Activated gamma-delta T cell treated with Interleukin-2 at 50 U/mL for 16 hours (primary cell): ENCODE data around the gene APOA5.
A peak's percentile ranks its signal among the peaks of the same experiment; 100 is the strongest.

Experiments
- DNase-seq: peaks from one replicate; pipeline ENCODE4 v3.0.0-alpha.2; 2020

APOA5 gene

GRCh38 chr11:116796548-116796947, 4.9 kb upstream of the APOA5 start:
- no peak for DNase-seq

- no peak for DNase-seq
Observed at GRCh38 chr11:116794851-116795250, 3.2 kb upstream of the APOA5 start.

DNA sequence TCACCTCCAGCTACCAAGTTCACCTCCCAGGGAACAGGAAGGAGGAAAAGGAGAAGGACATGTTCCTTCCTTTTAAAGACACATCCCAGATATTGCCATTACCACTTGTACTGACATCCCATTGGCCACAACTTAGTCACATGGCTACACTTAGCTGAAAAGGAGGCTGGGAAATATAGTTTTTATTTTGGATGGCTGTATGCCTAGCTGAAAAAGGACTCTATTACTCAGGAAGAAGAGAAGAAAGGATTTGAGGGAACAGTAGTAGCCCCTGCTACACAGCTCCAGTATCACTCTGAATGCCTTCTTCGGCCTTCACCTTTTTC, 2.1 kb upstream of the APOA5 start:
- no peak for DNase-seq

DNA sequence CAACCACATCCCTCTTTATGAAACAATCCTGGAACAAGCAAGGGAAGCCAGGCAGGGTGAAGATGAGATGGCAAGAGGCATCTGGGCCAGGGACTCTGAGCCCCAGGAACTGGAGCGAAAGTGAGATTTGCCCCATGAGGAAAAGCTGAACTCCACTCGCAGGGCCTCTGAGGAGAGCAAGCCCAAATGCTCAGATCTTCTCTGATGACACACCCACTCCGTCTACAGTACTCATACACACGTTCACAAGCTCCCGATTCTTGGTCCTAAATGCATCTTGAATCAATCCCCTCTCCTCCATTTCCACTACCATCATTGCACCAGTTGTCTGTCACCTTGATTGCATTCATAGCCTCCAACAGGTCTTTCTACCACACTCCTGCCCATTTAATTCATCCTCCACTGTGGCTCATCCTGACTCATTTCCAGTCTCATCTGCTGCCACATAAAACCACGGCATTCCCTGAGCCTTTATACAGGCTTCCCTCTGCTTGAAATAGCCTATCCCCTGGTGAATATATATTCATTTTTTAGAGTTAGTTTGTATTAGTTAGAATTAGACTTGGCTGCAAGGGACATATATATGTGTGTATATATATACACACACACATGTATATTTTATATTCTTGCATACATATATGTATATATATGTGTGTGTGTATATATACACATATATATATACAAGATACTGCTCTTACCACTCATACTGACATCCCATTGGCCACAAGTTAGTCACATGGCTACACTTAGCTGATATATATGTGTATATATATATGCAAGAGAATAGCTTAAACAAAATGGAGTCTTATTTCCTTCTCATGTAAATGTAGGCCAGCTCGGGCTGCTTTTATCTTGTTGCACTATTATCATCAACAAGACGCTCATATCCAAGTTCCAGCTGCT, 1.4 kb upstream of the APOA5 start:
- DNase-seq, result no peak

DNA sequence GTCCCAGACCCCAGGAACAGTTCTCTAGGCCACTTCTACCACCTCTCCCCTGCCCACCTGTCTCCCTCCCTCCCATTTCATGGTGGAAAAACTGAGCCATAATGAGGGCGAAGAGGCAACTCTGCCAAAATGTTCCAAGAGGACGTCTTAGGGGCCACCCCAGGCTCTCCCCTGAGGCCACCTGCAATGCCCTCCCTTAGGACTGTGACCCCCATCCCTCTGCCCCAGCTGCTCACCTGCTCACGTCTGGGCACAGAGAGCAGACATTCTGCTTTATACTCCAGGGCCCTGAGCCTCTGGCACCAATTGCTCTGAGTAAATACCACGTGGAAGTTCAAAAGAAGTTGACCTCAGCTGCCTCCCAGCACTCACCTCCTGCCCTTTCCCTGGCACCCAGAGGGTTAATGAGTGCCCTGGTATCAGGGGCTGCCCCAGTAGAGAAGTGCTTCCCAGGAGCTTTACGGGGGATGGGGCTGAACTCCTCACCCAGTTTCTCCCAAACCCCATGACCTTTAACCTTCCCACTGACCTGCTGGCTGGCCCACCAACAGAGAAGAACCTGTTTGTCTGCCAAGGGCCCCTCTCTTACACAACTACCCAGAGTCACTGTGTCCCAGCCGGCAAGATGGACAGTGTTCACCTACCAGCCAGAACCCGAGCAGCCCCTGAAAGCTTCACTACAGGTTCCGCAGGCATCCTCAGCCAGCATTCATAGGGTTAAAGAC, 627 bp upstream of the APOA5 start:
- no peak for DNase-seq

- peak; percentile 76 for DNase-seq
Observed at GRCh38 chr11:116791002-116791812, 472 bp downstream of the APOA5 start.

- no peak for DNase-seq
Observed at GRCh38 chr11:116790167-116791001, 1.3 kb downstream of the APOA5 start.

DNA sequence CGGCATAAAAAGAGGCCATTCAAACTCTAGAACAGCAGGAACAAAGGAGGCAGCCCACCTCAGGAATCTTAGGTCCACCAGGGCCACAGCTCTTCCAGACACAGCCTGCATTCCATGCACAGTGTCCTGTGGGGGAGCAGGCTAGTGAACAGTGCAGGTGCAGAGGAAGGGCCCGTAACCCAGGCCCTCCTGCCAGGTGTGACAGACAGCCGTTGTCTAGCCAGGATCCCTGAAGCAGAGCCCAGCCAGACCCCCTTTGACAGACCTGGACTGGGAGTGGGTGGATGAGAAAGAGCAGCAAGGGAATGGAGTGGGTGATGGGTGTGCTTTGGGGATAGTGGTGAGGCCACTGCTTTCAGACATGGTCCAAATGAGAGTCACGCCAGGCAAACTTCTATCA, 2.7 kb downstream of the APOA5 start:
- DNase-seq, result no peak

- DNase-seq, result no peak
Observed at GRCh38 chr11:116788534-116788933, 3.1 kb downstream of the APOA5 start.

DNA sequence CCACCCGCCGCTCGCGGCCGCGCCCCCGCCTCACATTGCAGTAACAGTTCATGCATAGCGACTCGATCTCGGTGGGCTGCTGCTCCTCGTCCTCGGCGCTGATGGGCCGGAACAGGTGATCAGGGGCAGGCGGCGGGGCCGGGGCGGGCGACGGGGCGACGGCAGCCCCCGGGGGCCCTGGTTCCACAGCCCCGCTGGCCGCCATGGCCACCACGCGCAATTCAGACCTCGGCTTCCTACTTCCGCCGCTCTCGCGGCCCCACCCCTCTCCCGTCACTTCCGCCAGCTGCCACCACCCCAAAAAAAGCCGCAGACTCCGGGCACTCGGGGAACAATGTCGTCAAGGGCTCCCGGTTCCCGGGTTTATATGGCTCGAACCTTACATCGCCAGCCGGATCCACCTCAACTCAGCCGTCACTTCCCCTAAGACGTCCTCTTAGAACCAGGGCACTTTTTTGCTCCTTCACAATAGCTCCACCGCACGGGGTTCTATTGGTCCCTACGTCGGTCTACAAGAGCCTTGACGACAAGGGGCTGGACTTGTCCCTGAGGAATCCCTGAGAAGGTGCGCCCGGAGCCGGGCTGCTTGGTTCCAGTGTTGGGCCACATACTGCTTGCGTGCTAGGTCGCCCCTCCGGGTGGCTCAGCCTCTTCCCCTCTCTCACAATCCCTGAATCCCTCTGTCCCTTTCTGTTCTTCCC, 3.7 kb downstream of the APOA5 start, which contains the start of gene ZPR1:
Gene ZPR1, minus strand, starts transcription at position 238 of the 701 bp plus-strand sequence. Its CDS starts 33 bp downstream, at position 205.
- DNase-seq, result peak; percentile 82

DNA sequence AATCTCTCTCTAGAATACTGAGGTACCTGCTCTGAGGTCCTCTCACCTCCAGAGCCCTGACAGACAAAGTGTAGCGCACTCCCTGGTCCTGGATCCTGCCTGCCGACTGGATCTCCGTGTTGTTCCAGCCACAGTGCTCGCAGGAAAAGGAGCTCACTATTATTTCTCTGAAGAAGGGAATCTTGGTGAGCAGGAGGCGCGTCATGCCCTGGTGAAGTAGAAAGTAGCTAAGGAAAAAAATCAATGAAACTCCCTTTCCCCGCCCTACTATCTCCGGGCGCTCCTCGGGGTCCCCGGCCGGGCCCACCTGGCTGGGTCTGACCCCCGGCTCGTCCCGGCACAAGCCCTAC, 4.3 kb downstream of the APOA5 start:
- DNase-seq, result no peak

DNA sequence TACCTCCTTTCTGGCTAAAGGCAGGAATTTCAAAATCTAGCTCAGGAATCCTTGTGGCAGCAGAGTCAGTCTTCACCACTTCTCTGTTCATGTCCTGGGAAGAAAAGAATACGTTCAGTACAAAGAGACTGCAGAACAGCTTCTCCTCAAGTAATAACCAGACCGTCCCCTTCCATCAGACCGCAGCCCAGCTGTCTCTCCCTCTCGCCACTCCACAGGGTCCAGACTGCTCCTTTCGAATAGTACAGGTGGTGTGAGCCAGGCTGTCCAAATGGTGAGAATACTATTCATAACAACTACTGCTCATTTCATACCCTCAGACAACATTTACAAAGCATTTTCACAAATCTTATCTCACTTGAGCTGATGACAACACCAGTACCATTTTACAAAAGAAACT, 4.7 kb downstream of the APOA5 start:
- DNase-seq, result no peak

GRCh38 chr11:116786326-116786725, 5.4 kb downstream of the APOA5 start:
- no peak for DNase-seq

GRCh38 chr11:116782728-116783127, 9.0 kb downstream of the APOA5 start:
- no peak for DNase-seq

DNA sequence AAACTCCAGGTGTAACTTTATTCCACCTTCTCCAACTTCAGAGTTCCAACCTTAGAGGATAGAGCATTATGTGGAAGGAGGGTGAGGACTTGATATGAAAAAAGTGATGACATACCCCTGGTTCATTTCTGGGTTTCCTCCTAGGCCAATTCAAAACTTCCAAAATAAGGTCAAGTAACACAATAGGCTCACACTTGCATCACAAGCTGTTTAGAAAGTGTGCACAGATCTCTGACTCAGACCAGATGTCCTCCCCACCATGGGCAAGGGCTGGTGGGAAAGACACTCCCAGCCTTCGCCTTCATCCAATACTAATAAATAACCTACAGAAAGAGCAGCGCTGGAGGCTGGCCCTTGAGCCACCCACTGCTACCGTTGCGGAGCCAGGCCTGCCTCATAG, 13.1 kb downstream of the APOA5 start:
- DNase-seq, result no peak

- DNase-seq, result no peak
Observed at GRCh38 chr11:116777056-116777455, 14.6 kb downstream of the APOA5 start.

GRCh38 chr11:116776522-116776984, 15.1 kb downstream of the APOA5 start:
- DNase-seq, result no peak

GRCh38 chr11:116775975-116776374, 15.7 kb downstream of the APOA5 start:
- no peak for DNase-seq

GRCh38 chr11:116774661-116775060, 17.0 kb downstream of the APOA5 start:
- DNase-seq, result no peak

GRCh38 chr11:116773203-116774097, 18.2 kb downstream of the APOA5 start:
- no peak for DNase-seq
